Measurements from ENCODE around the gene SLC1A5. TPM values are rescaled to one million over a fixed set of nuclear protein-coding genes. Genes with fewer than 3 reads are reported as not detected.

Gene SLC1A5
- polyA plus RNA-seq, 3 donors: 34.6 to 64.9 (median 57.3) TPM

DNA sequence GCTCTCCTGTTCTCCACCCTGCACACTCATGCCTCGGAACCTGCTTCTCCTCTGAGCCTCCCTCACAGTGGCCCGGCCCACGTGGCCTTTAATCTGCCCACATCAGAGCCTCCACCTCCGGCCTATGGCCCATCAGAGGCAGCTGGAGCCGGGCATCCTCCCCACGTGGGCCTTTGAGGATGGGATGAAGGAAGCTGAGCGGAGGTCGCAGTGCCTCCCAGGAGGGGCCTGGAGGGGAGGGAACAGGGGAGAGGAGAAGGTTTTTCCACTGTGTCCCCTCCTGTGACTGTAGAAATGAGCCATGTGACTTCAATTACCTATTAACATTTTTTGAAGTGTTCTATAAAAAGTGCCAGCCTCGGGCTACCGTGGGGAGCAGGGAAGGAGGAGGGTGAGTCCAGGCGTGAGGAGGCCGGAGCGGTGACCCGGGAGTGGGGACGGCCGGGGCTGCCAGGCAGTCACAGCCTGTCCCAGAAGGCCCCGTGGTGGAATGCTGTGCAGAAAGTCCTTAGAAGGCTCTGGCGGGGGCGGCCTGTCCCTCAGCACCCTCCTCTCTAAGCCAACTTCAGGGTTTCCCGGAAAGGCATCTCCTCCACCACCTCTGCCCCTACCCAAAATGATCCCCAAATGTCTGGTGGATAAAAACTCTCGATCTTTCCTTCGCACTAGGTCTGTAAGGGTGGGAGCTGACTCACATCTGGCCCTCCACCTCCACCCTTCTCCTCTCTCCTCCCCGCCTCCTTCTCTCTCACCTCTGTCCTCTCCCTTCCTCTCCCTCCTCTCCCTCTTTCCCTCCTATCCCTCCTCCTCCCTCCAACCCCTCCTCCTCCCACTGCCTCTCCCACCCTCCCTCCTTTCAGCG is 24.8 kb upstream of the SLC1A5 start:
- no peaks in the 10 kb centered on the region for H3K4me1 Mint-ChIP-seq
- peaks cover 0 to 2% (median 0%) of the 10 kb centered on the region in 7 donors for H3K9me3 Mint-ChIP-seq
- H3K36me3 Mint-ChIP-seq: no peaks in the 10 kb centered on the region
- 95% methylated on average over 13 of the region's 24 CpGs for WGBS (ENCODE audit: insufficient coverage)
- H3K27ac Mint-ChIP-seq: no peak overlapping the region
- no peaks in the 10 kb centered on the region for H3K79me2 ChIP-seq (ENCODE audit: insufficient read depth, low read length)
- no peaks in the 10 kb centered on the region for H3K36me3 ChIP-seq (replicated peaks in 1 of 2; ENCODE audit: control insufficient read depth in 1 of 2, insufficient read depth in 2 of 2, low read length in 2 of 2)
- peaks cover 0 to 4% (median 2%) of the 10 kb centered on the region in 3 donors for H3K27me3 Mint-ChIP-seq (ENCODE audit: low read depth in 3 of 3)
- DNase-seq: no peak
- TF ChIP-seq, protein P1, sequence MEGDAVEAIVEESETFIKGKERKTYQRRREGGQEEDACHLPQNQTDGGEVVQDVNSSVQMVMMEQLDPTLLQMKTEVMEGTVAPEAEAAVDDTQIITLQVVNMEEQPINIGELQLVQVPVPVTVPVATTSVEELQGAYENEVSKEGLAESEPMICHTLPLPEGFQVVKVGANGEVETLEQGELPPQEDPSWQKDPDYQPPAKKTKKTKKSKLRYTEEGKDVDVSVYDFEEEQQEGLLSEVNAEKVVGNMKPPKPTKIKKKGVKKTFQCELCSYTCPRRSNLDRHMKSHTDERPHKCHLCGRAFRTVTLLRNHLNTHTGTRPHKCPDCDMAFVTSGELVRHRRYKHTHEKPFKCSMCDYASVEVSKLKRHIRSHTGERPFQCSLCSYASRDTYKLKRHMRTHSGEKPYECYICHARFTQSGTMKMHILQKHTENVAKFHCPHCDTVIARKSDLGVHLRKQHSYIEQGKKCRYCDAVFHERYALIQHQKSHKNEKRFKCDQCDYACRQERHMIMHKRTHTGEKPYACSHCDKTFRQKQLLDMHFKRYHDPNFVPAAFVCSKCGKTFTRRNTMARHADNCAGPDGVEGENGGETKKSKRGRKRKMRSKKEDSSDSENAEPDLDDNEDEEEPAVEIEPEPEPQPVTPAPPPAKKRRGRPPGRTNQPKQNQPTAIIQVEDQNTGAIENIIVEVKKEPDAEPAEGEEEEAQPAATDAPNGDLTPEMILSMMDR (IDR thresholded peaks at IDR 0.05): no peak
- no peak overlapping the region for H2AFZ ChIP-seq (ENCODE audit: insufficient read depth, low read depth, low read length, poor library complexity, severe bottlenecking)
- intact Hi-C loops (cut with micrococcal nuclease): no loop called here
- H3K4me3 ChIP-seq (replicated peaks in 1 of 3; ENCODE audit: low read depth in 2 of 3, low read length in 3 of 3): no peak overlapping the region
- H3K4me1 ChIP-seq (ENCODE audit: control insufficient read depth in 1 of 2, insufficient read depth in 2 of 2, low read length in 2 of 2): no peaks in the 10 kb centered on the region
- H3K27me3 ChIP-seq (ENCODE audit: control insufficient read depth in 2 of 2, insufficient read depth in 2 of 2, low read length in 2 of 2): no peaks in the 10 kb centered on the region
- no peak overlapping the region for H3K27ac ChIP-seq (ENCODE audit: low read depth in 1 of 2, low read length in 2 of 2)
- H4K20me1 ChIP-seq (ENCODE audit: insufficient read depth, low read length): no peaks in the 10 kb centered on the region
- H3K9me3 ChIP-seq (replicated peaks in 1 of 2; ENCODE audit: control insufficient read depth in 1 of 2, insufficient read depth in 1 of 2, low read length in 2 of 2): no peaks in the 10 kb centered on the region
- no peak overlapping the region for H3K4me3 Mint-ChIP-seq
- H3K9ac ChIP-seq (ENCODE audit: insufficient read depth, low read length, poor library complexity, severe bottlenecking): no peak overlapping the region
- H3K4me2 ChIP-seq (replicated peaks; ENCODE audit: extremely low read depth, low read length, poor library complexity, severe bottlenecking): no peak overlapping the region

DNA sequence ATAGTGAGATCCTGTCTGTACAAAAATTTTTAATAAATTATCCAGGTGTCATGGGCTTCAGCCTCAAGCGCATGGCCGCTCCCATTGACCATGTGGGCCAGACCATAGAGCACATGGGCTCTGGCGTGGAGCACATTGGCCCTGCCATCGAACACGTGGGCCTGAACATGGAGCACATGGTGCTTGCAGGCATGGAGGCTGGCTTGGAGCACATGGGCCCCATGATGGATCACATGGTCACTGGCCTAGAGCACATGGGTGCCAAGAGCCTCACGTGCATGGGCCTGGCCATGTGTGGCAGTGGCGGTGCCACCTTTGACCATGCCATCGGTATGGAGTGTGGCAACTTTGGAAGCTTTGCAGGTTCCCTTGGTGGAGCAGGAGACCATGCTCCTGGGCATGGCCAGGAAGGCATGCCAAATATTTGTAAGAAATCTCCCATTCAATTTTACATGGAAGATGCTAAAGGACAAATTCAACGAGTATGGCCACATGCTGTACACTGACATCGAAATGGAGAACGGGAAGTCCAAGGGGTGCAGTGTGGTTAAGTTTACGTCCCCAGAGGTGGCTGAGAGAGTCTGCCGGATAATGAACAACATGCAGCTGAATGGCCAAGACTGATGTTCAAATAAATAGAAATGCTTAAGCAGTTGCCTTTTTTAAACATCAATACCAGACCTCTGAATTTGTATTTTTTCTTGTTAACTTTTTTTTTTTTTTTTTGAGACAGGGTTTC is 21.3 kb upstream of the SLC1A5 start:
- DNase-seq: no peak
- peaks cover 0 to 2% (median 0%) of the 10 kb centered on the region in 7 donors for H3K9me3 Mint-ChIP-seq
- no peaks in the 10 kb centered on the region for H3K4me1 ChIP-seq (ENCODE audit: control insufficient read depth in 1 of 2, insufficient read depth in 2 of 2, low read length in 2 of 2)
- intact Hi-C loops (cut with micrococcal nuclease): no loop called here
- H3K27ac Mint-ChIP-seq: no peak overlapping the region
- H2AFZ ChIP-seq (ENCODE audit: insufficient read depth, low read depth, low read length, poor library complexity, severe bottlenecking): no peak overlapping the region
- H3K27me3 Mint-ChIP-seq (ENCODE audit: low read depth in 3 of 3): peaks cover 1 to 4% (median 2%) of the 10 kb centered on the region in 3 donors
- no peaks in the 10 kb centered on the region for H3K36me3 ChIP-seq (replicated peaks in 1 of 2; ENCODE audit: control insufficient read depth in 1 of 2, insufficient read depth in 2 of 2, low read length in 2 of 2)
- no peak overlapping the region for H3K4me3 Mint-ChIP-seq
- H3K4me2 ChIP-seq (replicated peaks; ENCODE audit: extremely low read depth, low read length, poor library complexity, severe bottlenecking): no peak overlapping the region
- no peak overlapping the region for H3K9ac ChIP-seq (ENCODE audit: insufficient read depth, low read length, poor library complexity, severe bottlenecking)
- H3K9me3 ChIP-seq (replicated peaks in 1 of 2; ENCODE audit: control insufficient read depth in 1 of 2, insufficient read depth in 1 of 2, low read length in 2 of 2): no peaks in the 10 kb centered on the region
- H3K4me3 ChIP-seq (replicated peaks in 1 of 3; ENCODE audit: low read depth in 2 of 3, low read length in 3 of 3): no peak overlapping the region
- no peaks in the 10 kb centered on the region for H3K36me3 Mint-ChIP-seq
- H4K20me1 ChIP-seq (ENCODE audit: insufficient read depth, low read length): no peaks in the 10 kb centered on the region
- TF ChIP-seq, protein P1 (IDR thresholded peaks at IDR 0.05): no peak
- H3K4me1 Mint-ChIP-seq: no peaks in the 10 kb centered on the region
- no peaks in the 10 kb centered on the region for H3K79me2 ChIP-seq (ENCODE audit: insufficient read depth, low read length)
- WGBS (ENCODE audit: insufficient coverage): 91% methylated on average over 10 of the region's 13 CpGs
- H3K27me3 ChIP-seq (ENCODE audit: control insufficient read depth in 2 of 2, insufficient read depth in 2 of 2, low read length in 2 of 2): no peaks in the 10 kb centered on the region
- no peak overlapping the region for H3K27ac ChIP-seq (ENCODE audit: low read depth in 1 of 2, low read length in 2 of 2)

Data from CD14-positive monocyte (primary cell).